HG02885 (cell line): ENCODE data around the gene AARS1.
"Not testable (repeated sequence)": the region's sequence is repeated elsewhere in the genome, so short reads cannot be mapped to it uniquely, and the experiment has no call there.

Experiments used
- ATAC-seq: cut with Tn5 transposase; IDR thresholded peaks from one replicate; pipeline ENCODE4 v1.9.1; 2021; ENCODE audit warnings: mild to moderate bottlenecking; ENCODE audit not compliant: unreplicated experiment, poor library complexity

Gene AARS1

GRCh38 chr16:70226024-70226423 is 63.3 kb downstream of the AARS1 start:
- ATAC-seq: not testable (repeated sequence)

DNA sequence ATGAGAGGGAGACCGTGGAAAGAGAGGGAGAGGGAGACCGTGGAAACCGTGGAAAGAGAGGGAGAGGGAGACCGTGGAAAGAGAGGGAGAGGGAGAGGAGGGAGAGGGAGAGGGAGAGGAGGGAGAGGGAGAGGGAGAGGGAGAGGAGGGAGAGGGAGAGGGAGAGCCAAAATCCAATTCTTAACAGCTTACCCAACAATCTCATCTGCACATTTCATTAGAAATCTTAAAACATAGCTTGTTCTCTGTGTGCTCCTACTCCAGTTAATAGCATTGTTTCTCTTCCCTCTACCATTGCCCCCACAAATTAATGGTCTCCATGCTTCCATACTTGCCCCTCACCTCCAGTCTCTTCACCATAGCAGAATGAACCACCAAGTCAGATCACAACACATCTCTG is 63.9 kb downstream of the AARS1 start:
- not testable (repeated sequence) for ATAC-seq

- not testable (repeated sequence) for ATAC-seq
Measured at GRCh38 chr16:70224645-70225044, 64.7 kb downstream of the AARS1 start.

DNA sequence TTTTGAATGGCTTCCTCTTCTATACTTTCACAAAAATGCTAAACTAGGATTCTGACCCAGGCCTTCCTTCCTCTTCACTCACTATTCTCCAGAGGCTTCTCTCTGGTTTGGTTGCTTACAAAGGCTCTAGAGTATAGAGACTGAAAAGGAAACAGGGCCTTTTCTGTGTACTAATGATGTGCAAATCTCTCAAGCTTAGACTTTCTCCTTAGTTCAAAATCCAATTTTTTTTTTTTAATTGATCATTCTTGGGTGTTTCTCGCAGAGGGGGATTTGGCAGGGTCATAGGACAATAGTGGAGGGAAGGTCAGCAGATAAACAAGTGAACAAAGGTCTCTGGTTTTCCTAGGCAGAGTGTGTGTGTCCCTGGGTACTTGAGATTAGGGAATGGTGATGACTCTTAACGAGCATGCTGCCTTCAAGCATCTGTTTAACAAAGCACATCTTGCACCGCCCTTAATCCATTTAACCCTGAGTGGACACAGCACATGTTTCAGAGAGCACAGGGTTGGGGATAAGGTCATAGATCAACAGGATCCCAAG is 65.3 kb downstream of the AARS1 start:
- ATAC-seq: not testable (repeated sequence)

- ATAC-seq: not testable (repeated sequence)
Measured at GRCh38 chr16:70223216-70223615, 66.1 kb downstream of the AARS1 start.

GRCh38 chr16:70222574-70222973 is 66.7 kb downstream of the AARS1 start:
- not testable (repeated sequence) for ATAC-seq

DNA sequence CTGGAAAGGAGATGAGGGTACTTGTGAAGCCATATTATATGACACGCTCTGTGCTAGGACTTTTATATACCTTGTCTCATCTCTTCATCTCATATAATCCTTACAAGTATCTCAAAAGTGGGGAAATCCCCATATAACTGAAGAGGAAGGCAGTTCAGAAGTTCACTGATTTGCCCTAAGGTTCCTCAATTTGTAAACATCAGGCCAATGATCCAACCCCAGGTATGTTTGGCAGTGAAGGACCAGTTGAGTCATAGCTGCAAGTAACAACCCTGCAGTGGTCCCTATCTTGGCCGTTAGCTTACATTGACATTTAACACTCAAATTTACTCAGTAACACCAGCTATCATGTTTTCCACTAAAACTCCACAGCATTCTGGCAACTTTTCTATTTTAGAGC is 70.7 kb downstream of the AARS1 start:
- ATAC-seq: not testable (repeated sequence)

- not testable (repeated sequence) for ATAC-seq
Measured at GRCh38 chr16:70206382-70206781, 82.9 kb downstream of the AARS1 start.

DNA sequence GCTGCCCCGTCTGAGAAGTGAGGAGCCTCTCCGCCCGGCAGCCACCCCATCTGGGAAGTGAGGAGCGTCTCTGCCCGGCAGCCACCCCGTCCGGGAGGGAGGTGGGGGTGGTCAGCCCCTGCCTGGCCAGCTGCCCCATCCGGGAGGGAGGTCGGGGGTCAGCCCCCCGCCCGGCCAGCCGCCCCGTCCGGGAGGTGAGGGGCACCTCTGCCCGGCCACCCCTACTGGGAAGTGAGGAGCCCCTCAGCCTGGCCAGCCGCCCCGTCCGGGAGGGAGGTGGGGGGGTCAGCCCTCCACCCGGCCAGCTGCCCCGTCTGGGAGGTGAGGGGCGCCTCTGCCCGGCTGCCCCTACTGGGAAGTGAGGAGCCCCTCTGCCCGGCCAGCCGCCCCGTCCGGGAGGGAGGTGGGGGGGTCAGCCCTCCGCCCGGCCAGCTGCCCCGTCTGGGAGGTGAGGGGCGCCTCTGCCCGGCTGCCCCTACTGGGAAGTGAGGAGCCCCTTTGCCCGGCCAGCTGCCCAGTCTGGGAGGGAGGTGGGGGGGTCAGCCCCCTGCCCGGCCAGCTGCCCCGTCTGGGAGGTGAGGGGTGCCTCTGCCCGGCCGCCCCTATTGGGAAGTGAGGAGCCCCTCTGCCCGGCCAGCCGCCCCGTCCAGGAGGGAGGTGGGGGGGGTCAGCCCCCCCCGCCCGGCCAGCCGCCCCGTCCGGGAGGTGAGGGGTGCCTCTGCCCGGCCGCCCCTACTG is 84.5 kb downstream of the AARS1 start:
- ATAC-seq: not testable (repeated sequence)

DNA sequence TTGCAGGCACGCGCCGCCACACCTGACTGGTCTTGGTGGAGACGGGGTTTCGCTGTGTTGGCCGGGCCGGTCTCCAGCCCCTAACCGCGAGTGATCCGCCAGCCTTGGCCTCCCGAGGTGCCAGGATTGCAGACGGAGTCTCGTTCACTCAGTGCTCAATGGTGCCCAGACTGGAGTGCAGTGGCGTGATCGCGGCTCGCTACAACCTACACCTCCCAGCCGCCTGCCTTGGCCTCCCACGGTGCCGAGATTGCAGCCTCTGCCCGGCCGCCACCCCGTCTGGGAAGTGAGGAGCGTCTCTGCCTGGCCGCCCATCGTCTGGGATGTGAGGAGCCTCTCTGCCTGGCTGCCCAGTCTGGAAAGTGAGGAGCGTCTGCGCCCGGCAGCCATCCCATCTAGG is 85.3 kb downstream of the AARS1 start:
- ATAC-seq: not testable (repeated sequence)

GRCh38 chr16:70203508-70203907 is 85.8 kb downstream of the AARS1 start:
- not testable (repeated sequence) for ATAC-seq
